Right lobe of liver (tissue), 4 donors: ENCODE data around the gene SEC14L1.

Experiments used
- CTCF ChIP-seq, 4 donors: fragments of 200-600 bp in 3 of 4; fragments of 450-650 bp in 1 of 4; IDR thresholded peaks; one replicate each; pipeline versions ENCODE4 v1.5.1 to v1.8.0; 2016 to 2022; ENCODE audit warnings: antibody characterized with exemption in 4 of 4, mild to moderate bottlenecking in 2 of 4
- POLR2A ChIP-seq: fragments of 450-650 bp; IDR thresholded peaks from one replicate; pipeline ENCODE4 v1.6.1; 2017; ENCODE audit warnings: antibody characterized with exemption, mild to moderate bottlenecking
- donor health status: DM: no; HTN: no; CAD: no.
- donor health status: DM: no; HTN: no; CAD: no.
- donor health status: DM: no; HTN: yes; CAD: no.

DNA sequence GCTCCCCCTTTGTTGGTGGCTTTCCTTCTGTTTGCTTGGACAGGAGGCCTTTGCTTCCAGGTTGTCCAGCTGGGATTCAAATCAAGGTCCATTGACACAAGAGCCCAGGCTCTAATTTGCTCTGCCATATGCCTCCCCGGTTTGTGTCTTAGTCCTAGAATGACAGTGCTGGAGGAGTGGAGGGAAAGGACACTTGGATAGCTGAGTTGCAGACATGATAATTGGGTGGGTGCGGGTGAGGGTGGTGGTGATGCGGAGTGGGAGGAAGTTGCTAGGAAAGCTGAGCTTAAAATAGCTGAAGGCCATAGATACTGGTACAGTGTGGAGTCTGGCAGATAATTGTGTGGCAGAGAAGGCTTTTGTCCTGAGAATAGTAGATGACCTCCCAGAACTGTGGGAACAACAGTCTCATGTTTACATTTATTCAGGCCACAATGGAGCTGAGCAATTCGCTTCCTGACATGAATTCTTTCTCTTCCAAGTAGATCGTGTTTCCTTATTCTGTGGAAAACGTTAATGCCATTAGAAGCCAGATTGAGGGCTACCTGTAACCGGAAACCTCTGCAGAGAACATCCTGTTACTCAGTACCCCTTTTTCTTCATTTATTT, 23.8 kb downstream of the SEC14L1 start:
- TF ChIP-seq CTCF (IDR thresholded peaks at IDR 0.05) = no peak
- no peak for TF ChIP-seq POLR2A
